GM12878 (cell line): Measurements from ENCODE around the gene CHMP3. TPM values are rescaled to one million over a fixed set of nuclear protein-coding genes. Genes with fewer than 3 reads are reported as not detected.

Experiments used
- ATAC-seq: fragments of 200-7000 bp; cut with Tn5 transposase; 3 replicates; pipeline ENCODE4 v1.9.1; 2020; ENCODE audit warnings: mild to moderate bottlenecking, moderate library complexity
- BruUV-seq: library from RNA; stranded (reverse); fragments of 400-500 nt; replicated peaks from 2 replicates; lab custom pipeline; 2021; lab: Mats Ljungman, UMichigan
- CTCF ChIA-PET: fragments of 300-600 bp; sonication (Branson Sonifier 250); formaldehyde crosslinking; extraction: SDS; loops from one replicate; lab custom pipeline; 2021; ENCODE audit warnings: inconsistent platforms; lab: Yijun Ruan, JAX
- POLR2A ChIA-PET: fragments of 350-600 bp; formaldehyde crosslinking; extraction: SDS; loops from one replicate; lab custom pipeline; 2021; ENCODE audit warnings: inconsistent platforms; lab: Charles Lee
- RAD21 ChIA-PET: fragments of 300-600 bp; sonication (Branson Sonifier 250); formaldehyde crosslinking; loops from one replicate; lab custom pipeline; 2023; ENCODE audit warnings: antibody characterized with exemption; ENCODE audit not compliant: unreplicated experiment; lab: Charles Lee
- SMC1A ChIA-PET: fragments of 300-600 bp; sonication (Branson Sonifier 250); formaldehyde crosslinking; loops from one replicate; lab custom pipeline; 2023; ENCODE audit not compliant: unreplicated experiment, uncharacterized antibody; lab: Charles Lee
- DNase-seq: peaks from one replicate; pipeline ENCODE4 v3.0.0-alpha.2; 2011; ENCODE audit warnings: low read depth, low spot score
- FAIRE-seq: peaks from 3 replicates; lab custom pipeline; 2011; peaks lifted over from hg19 to GRCh38; lab: Jason Lieb, UNC
- H2AFZ ChIP-seq: 2 replicates; pipeline ENCODE4 v1.6.0; 2011; ENCODE audit warnings: low read depth, low read length, control low read depth; ENCODE audit not compliant: control insufficient read depth
- H3K27ac ChIP-seq: 2 replicates; pipeline ENCODE4 v1.5.1; 2011; ENCODE audit warnings: control low read depth; ENCODE audit not compliant: control insufficient read depth, insufficient read depth
- H3K27me3 ChIP-seq, 2 experiments: replicated peaks in 1 of 2; 2 replicates each; pipeline versions ENCODE4 v1.6.0 to v1.6.1; 2011; ENCODE audit warnings: low read length in 1 of 2; ENCODE audit not compliant: control insufficient read depth in 2 of 2, insufficient read depth in 2 of 2
- H3K36me3 ChIP-seq, 2 experiments: 2 replicates each; pipeline ENCODE4 v1.5.1; 2011; ENCODE audit warnings: low read length in 1 of 2; ENCODE audit not compliant: control insufficient read depth in 2 of 2, insufficient read depth in 2 of 2
- H3K4me1 ChIP-seq: 2 replicates; pipeline ENCODE4 v1.6.1; 2011; ENCODE audit warnings: mild to moderate bottlenecking, low read length, moderate library complexity, mixed read lengths; ENCODE audit not compliant: control insufficient read depth, insufficient read depth
- H3K4me2 ChIP-seq: 2 replicates; pipeline ENCODE4 v1.6.0; 2011; ENCODE audit warnings: control low read depth; ENCODE audit not compliant: control insufficient read depth, insufficient read depth
- H3K4me3 ChIP-seq: fragments of 200-600 bp; sonication (generic); 2 replicates; pipeline ENCODE4 v1.5.1; 2016
- H3K79me2 ChIP-seq: 2 replicates; pipeline ENCODE4 v1.6.0; 2011; ENCODE audit warnings: low read length; ENCODE audit not compliant: control insufficient read depth, insufficient read depth
- H3K9ac ChIP-seq: 2 replicates; pipeline ENCODE4 v1.8.0; 2011; ENCODE audit warnings: low read length, control low read depth, mixed read lengths; ENCODE audit not compliant: control insufficient read depth, insufficient read depth
- H3K9me3 ChIP-seq: replicated peaks from 3 replicates; pipeline ENCODE4 v1.5.1; 2011; ENCODE audit warnings: mild to moderate bottlenecking, low read length; ENCODE audit not compliant: control insufficient read depth, insufficient read depth
- H4K20me1 ChIP-seq: 2 replicates; pipeline ENCODE4 v1.6.0; 2011; ENCODE audit not compliant: control insufficient read depth, insufficient read depth
- CBFB ChIP-seq: IDR thresholded peaks from 2 replicates; pipeline ENCODE4 v1.6.1; 2016; ENCODE audit warnings: antibody characterized with exemption, low read depth
- CEBPZ ChIP-seq: fragments of 150-350 bp; IDR thresholded peaks from 2 replicates; pipeline ENCODE4 v1.6.1; 2016; ENCODE audit warnings: low read depth, low read length
- HDAC6 ChIP-seq: fragments of 200-600 bp; sonication (generic); IDR thresholded peaks from one replicate; pipeline ENCODE4 v1.8.0; 2017; ENCODE audit warnings: antibody characterized with exemption; ENCODE audit not compliant: unreplicated experiment
- POU2F2 ChIP-seq: IDR thresholded peaks from 3 replicates; pipeline ENCODE4 v1.6.1; 2011; ENCODE audit warnings: low read depth, mild to moderate bottlenecking, low read length, borderline replicate concordance
- PRDM15 ChIP-seq: fragments of 450-650 bp; formaldehyde crosslinking; IDR thresholded peaks from 2 replicates; pipeline ENCODE4 v1.4.0; 2020; ENCODE audit warnings: mild to moderate bottlenecking, moderate library complexity
- TCF7 ChIP-seq: IDR thresholded peaks from 2 replicates; pipeline ENCODE4 v1.6.1; 2014; ENCODE audit warnings: antibody characterized with exemption, borderline replicate concordance
- ZNF622 ChIP-seq: fragments of 450-650 bp; IDR thresholded peaks from 2 replicates; pipeline ENCODE4 v1.6.1; 2017; ENCODE audit warnings: mild to moderate bottlenecking, inconsistent platforms
- WGBS: methylation state at CpG from one replicate; pipeline ENCODE4 v1.1.6; 2016; ENCODE audit warnings: low lambda C conversion rate; ENCODE audit not compliant: insufficient replicate concordance, insufficient coverage; ENCODE audit errors: missing lambda C conversion rate; 5-methylcytosine and 5-hydroxymethylcytosine counted together
- in situ Hi-C: fragments of 300-500 bp; cut with MboI; formaldehyde crosslinking; loops from 9 replicates; pipeline ENCODE4 v1.14.3; 2018; ENCODE audit warnings: mixed read lengths
- intact Hi-C: fragments of 100-400 bp; cut with micrococcal nuclease; formaldehyde crosslinking; loops from one replicate; pipeline ENCODE4 v1.14.2; 2022; ENCODE audit not compliant: unreplicated experiment
- polyA plus RNA-seq, 11 experiments: library from polyadenylated mRNA; depleted of rRNA in 4 of 11; unstranded in 6 of 11; stranded (reverse) in 5 of 11; fragments of >200 nt; fragmentation: Nextera tagmentation in 4 of 11; fragmentation: Illumina TruSeq in 1 of 11; extraction: Ambion mirVana in 4 of 11; extraction: Trizol in 1 of 11; gene quantifications; 1 replicate in 1 of 11; 2 replicates in 10 of 11; pipeline versions ENCODE4 v1.2.1 to v1.2.3, GENCODE V29; 2011 to 2016; ENCODE audit warnings: inconsistent platforms in 2 of 11, missing spikeins in 2 of 11, low read depth in 1 of 11
- total RNA-seq, 4 experiments: library from RNA; depleted of rRNA in 3 of 4; stranded (reverse); fragments of >200 nt in 3 of 4; fragmentation: Illumina TruSeq in 1 of 4; extraction: Trizol in 1 of 4; gene quantifications; 2 replicates each; pipeline versions ENCODE4 v1.2.1 to v1.2.3, GENCODE V29; 2013 to 2021
- TF ChIP-seq, protein P1 (sequence below): fragments of 450-650 bp; IDR thresholded peaks from 2 replicates; pipeline ENCODE4 v1.6.1; 2016; ENCODE audit warnings: mild to moderate bottlenecking
- TF ChIP-seq, protein P2 (sequence below): IDR thresholded peaks from 2 replicates; pipeline ENCODE4 v1.6.1; 2011; ENCODE audit warnings: low read depth, low read length, improper control_type of control experiment, borderline replicate concordance

CHMP3 gene
- total and polyA plus RNA-seq, 10 of the 15 experiments (the other 5 are each of a cell fraction or from before 2014, with no cell fraction given): 22.5 to 56.8 (median 32.5) TPM

GRCh38 chr2:86492048-86492453 is 71.2 kb downstream of the CHMP3 start:
- Histone ChIP-seq H3K9ac (no peak overlapping the region), H2AFZ (no peak overlapping the region), H4K20me1 (peaks cover 3% of the 10 kb centered on the region; the same call in 1 of the 2 replicates), H3K36me3 (peaks cover 2 to 67% of the 10 kb centered on the region in 2 experiments; a peak in 3 of 4 replicates), H3K4me3 (no peak overlapping the region), H3K27me3 (no peaks in the 10 kb centered on the region), H3K27ac (no peak overlapping the region), H3K4me1 (no peaks in the 10 kb centered on the region), H3K9me3 (no peaks in the 10 kb centered on the region; the same call in 2 of the 3 replicates), H3K4me2 (no peak overlapping the region), H3K79me2 (no peaks in the 10 kb centered on the region)
- intact Hi-C loops: no loop called here
- no TSS peak for BruUV-seq
- no peak for ATAC-seq
- FAIRE-seq: no peak
- 95% methylated on average over 1 of the region's 1 CpG for WGBS
- POLR2A ChIA-PET: no interaction called here
- RAD21 ChIA-PET: no interaction called here
- SMC1A ChIA-PET: no interaction called here
- TF ChIP-seq TCF7 (no peak), CEBPZ (no peak), ZNF622 (no peak), POU2F2 (no peak), PRDM15 (CRISPR knock-in tag) (no peak), CBFB (no peak), HDAC6 (no peak)
- TF ChIP-seq, protein P1, sequence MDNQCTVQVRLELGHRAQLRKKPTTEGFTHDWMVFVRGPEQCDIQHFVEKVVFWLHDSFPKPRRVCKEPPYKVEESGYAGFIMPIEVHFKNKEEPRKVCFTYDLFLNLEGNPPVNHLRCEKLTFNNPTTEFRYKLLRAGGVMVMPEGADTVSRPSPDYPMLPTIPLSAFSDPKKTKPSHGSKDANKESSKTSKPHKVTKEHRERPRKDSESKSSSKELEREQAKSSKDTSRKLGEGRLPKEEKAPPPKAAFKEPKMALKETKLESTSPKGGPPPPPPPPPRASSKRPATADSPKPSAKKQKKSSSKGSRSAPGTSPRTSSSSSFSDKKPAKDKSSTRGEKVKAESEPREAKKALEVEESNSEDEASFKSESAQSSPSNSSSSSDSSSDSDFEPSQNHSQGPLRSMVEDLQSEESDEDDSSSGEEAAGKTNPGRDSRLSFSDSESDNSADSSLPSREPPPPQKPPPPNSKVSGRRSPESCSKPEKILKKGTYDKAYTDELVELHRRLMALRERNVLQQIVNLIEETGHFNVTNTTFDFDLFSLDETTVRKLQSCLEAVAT: no peak
- TF ChIP-seq, protein P2, sequence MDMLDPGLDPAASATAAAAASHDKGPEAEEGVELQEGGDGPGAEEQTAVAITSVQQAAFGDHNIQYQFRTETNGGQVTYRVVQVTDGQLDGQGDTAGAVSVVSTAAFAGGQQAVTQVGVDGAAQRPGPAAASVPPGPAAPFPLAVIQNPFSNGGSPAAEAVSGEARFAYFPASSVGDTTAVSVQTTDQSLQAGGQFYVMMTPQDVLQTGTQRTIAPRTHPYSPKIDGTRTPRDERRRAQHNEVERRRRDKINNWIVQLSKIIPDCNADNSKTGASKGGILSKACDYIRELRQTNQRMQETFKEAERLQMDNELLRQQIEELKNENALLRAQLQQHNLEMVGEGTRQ: no peak
- CTCF ChIA-PET: no interaction called here
- in situ Hi-C loops: no loop called here
- no peak for DNase-seq
